HG03558 (cell line): Measurements from ENCODE around the gene DERL3.

Experiments used
- ATAC-seq: cut with Tn5 transposase; IDR thresholded peaks from one replicate; pipeline ENCODE4 v1.9.1; 2021; ENCODE audit warnings: moderate number of reproducible peaks; ENCODE audit not compliant: unreplicated experiment; ENCODE audit errors: extremely low read depth

Gene DERL3

GRCh38 chr22:23786261-23786710 is 52.5 kb downstream of the DERL3 start:
- no peak for ATAC-seq
